Effector memory CD4-positive, alpha-beta T cell (primary cell): Measurements from ENCODE around the gene SATB1.

Experiments
- DNase-seq, 3 donors: peaks; one replicate each; pipeline ENCODE4 v3.0.0-alpha.2; 2020
- H3K27ac ChIP-seq: 2 replicates; pipeline ENCODE4 v1.7.0; 2013; ENCODE audit warnings: mild to moderate bottlenecking, low read length, moderate library complexity; ENCODE audit not compliant: insufficient read depth, poor library complexity, severe bottlenecking
- H3K27me3 ChIP-seq: replicated peaks from 2 replicates; pipeline ENCODE4 v1.7.0; 2013; ENCODE audit warnings: mild to moderate bottlenecking, low read length; ENCODE audit not compliant: insufficient read depth, control insufficient read depth, poor library complexity, severe bottlenecking
- H3K36me3 ChIP-seq: 2 replicates; pipeline ENCODE4 v1.7.0; 2013; ENCODE audit warnings: mild to moderate bottlenecking, low read length, moderate library complexity; ENCODE audit not compliant: control insufficient read depth, insufficient read depth
- H3K4me1 ChIP-seq: 2 replicates; pipeline ENCODE4 v1.7.0; 2013; ENCODE audit warnings: low read length, mild to moderate bottlenecking; ENCODE audit not compliant: control insufficient read depth, insufficient read depth, poor library complexity, severe bottlenecking
- H3K4me3 ChIP-seq: 2 replicates; pipeline ENCODE4 v1.7.0; 2013; ENCODE audit warnings: low read length, low read depth, mild to moderate bottlenecking; ENCODE audit not compliant: insufficient read depth, poor library complexity, severe bottlenecking
- H3K9me3 ChIP-seq: 2 replicates; pipeline ENCODE4 v1.7.0; 2013; ENCODE audit warnings: mild to moderate bottlenecking, low read length, moderate library complexity; ENCODE audit not compliant: control insufficient read depth

Gene SATB1

GRCh38 chr3:18405141-18405540 lies 20.0 kb downstream of the SATB1 start:
- H3K9me3 ChIP-seq, result no peaks in the 10 kb centered on the region
- no peaks in the 10 kb centered on the region for H3K27me3 ChIP-seq
- H3K27ac ChIP-seq, result no peak overlapping the region
- peaks cover 20% of the 10 kb centered on the region for H3K4me1 ChIP-seq
- H3K36me3 ChIP-seq, result peaks cover 12% of the 10 kb centered on the region
- no peak overlapping the region for H3K4me3 ChIP-seq
- DNase-seq, result no peak

DNA sequence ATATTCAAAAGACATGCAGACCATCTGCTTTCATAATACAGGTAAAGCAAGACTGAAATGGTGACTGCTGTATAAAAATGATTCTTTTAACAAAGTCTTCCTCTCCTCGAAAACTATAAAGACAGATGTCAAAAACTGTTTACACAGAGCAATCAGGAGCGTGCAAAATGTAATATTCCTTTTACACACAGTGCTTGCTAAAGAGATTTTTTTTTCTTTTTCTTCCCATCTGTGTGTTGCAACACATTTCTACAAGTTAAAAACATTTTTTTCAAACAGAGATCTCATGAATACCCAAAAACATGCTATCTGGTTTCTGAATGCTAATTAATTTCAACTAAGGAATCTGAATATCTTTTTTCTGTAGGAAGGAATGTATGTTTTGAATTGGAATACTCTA lies 22.1 kb downstream of the SATB1 start:
- peak overlapping the region; percentile 14 for H3K27ac ChIP-seq
- H3K9me3 ChIP-seq, result no peaks in the 10 kb centered on the region
- H3K36me3 ChIP-seq, result peaks cover 6% of the 10 kb centered on the region
- no peaks in the 10 kb centered on the region for H3K27me3 ChIP-seq
- no peak for DNase-seq
- no peak overlapping the region for H3K4me3 ChIP-seq
- H3K4me1 ChIP-seq, result peaks cover 20% of the 10 kb centered on the region

- H3K36me3 ChIP-seq, result peaks cover 6% of the 10 kb centered on the region
- H3K4me3 ChIP-seq, result peak overlapping the region; percentile 14
- no peaks in the 10 kb centered on the region for H3K9me3 ChIP-seq
- H3K27me3 ChIP-seq, result no peaks in the 10 kb centered on the region
- DNase-seq, result no peak
- H3K4me1 ChIP-seq, result peaks cover 20% of the 10 kb centered on the region
- peak overlapping the region; percentile 14 for H3K27ac ChIP-seq
Measured at GRCh38 chr3:18402239-18402799, 22.8 kb downstream of the SATB1 start.

DNA sequence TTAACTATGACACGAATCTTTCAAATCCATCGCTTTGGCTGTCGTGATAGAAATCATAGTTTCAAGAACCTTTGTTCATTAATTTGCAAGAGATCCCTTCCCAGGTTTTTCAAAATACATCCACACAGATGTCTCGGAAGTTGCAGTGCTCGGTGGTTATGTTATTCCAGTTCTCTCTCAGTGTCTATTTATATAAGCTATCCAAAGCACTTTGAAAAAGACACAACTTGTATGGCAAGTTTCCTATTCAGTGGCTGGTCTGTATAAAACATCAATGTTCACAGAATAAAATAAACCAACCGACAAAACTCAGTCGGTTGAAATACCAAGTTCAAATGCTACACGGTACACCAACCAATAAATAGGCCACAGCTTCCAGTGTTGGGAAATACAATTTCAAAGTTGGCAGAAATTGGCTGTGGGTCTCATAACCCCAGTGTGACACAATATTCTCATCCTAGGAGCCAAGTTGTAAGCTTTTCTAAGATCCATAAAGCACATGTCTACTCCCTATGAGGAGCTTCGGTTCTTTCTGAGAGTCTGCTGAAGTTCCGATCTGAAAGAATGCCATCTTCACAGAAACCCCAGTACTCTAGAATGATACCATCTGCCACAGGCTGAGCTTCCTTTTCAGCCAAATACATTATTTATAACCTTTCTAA lies 23.7 kb downstream of the SATB1 start:
- Histone ChIP-seq H3K27me3 (no peaks in the 10 kb centered on the region), H3K4me1 (peaks cover 20% of the 10 kb centered on the region), H3K27ac (no peak overlapping the region), H3K36me3 (peaks cover 4% of the 10 kb centered on the region), H3K4me3 (no peak overlapping the region), H3K9me3 (no peaks in the 10 kb centered on the region)
- DNase-seq, result no peak

DNA sequence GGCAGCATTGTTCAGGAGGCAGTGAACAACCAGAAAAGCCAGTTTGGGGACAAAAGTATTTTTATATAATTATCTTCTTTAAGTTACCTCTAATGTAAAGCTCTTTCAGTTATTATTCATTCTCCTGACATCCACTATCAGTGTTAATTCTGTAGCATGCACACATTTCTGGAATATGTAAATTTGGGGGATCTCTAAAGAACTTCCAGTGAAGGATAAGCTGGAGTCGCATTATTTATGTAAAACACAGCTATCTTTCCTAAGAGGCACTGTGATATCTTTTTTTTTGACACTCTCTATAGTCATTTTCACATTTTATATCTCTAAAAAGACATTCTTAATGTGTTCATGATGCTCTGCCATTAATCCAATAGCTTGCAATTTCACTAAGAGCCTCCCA lies 26.7 kb downstream of the SATB1 start:
- no peaks in the 10 kb centered on the region for H3K9me3 ChIP-seq
- H3K4me3 ChIP-seq, result no peak overlapping the region
- H3K27me3 ChIP-seq, result no peaks in the 10 kb centered on the region
- no peak overlapping the region for H3K27ac ChIP-seq
- no peak for DNase-seq
- peaks cover 30% of the 10 kb centered on the region for H3K36me3 ChIP-seq
- H3K4me1 ChIP-seq, result peaks cover 7% of the 10 kb centered on the region

GRCh38 chr3:18396428-18396827 lies 28.7 kb downstream of the SATB1 start:
- no peak overlapping the region for H3K4me3 ChIP-seq
- no peak overlapping the region for H3K27ac ChIP-seq
- no peaks in the 10 kb centered on the region for H3K9me3 ChIP-seq
- no peaks in the 10 kb centered on the region for H3K27me3 ChIP-seq
- DNase-seq, result no peak
- H3K4me1 ChIP-seq, result no peaks in the 10 kb centered on the region
- peaks cover 34% of the 10 kb centered on the region for H3K36me3 ChIP-seq

DNA sequence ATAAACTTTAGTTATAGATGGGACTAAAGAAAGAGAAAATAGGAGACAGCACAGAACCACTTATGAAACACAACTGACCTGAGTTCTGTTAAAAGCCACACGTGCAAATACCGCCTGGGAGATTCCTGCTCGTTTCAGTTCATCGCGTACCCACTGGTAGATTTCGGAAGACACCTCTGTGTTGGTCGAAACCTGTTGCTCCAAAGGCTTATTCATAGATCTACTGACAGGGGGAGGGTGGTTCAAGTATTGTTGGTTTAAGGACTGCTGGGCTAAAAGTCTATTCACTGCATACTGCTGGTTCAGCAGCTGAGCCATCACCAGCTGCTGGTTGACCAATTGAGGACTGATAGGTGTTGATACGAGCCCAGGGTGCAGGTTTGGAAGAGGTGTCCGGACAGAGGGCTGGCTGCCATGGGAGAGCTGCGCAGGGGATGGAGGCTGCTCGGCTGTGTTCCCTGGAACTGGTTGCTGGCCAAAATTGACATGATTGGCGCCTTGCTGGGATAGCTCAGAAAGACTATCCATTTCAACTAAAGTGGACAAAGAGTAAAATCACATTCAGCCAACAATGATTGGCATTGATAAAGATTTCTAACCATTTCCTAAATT lies 30.6 kb downstream of the SATB1 start:
- H3K36me3 ChIP-seq, result peaks cover 34% of the 10 kb centered on the region
- no peaks in the 10 kb centered on the region for H3K4me1 ChIP-seq
- no peak overlapping the region for H3K27ac ChIP-seq
- H3K27me3 ChIP-seq, result no peaks in the 10 kb centered on the region
- no peak for DNase-seq
- H3K4me3 ChIP-seq, result no peak overlapping the region
- no peaks in the 10 kb centered on the region for H3K9me3 ChIP-seq

GRCh38 chr3:18393906-18394305 lies 31.2 kb downstream of the SATB1 start:
- H3K4me1 ChIP-seq, result peaks cover 2% of the 10 kb centered on the region
- DNase-seq, result no peak

GRCh38 chr3:18390024-18390660 lies 35.0 kb downstream of the SATB1 start:
- H3K4me1 ChIP-seq, result peaks cover 2% of the 10 kb centered on the region
- H3K27ac ChIP-seq, result no peak overlapping the region

More at GRCh38 chr3:18393906-18394305, 31.2 kb downstream of the SATB1 start:
- no peaks in the 10 kb centered on the region for H3K9me3 ChIP-seq
- no peak overlapping the region for H3K4me3 ChIP-seq
- H3K27me3 ChIP-seq, result no peaks in the 10 kb centered on the region
- H3K36me3 ChIP-seq, result peaks cover 34% of the 10 kb centered on the region
- H3K27ac ChIP-seq, result no peak overlapping the region

More at GRCh38 chr3:18390024-18390660, 35.0 kb downstream of the SATB1 start:
- H3K36me3 ChIP-seq, result peaks cover 28% of the 10 kb centered on the region
- H3K27me3 ChIP-seq, result no peaks in the 10 kb centered on the region
- H3K4me3 ChIP-seq, result no peak overlapping the region
- DNase-seq, result no peak
- no peaks in the 10 kb centered on the region for H3K9me3 ChIP-seq
